SK-N-SH treated with all-trans-retinoic acid at 6 μM for 48 hours (cell line): ENCODE results near the gene SNTB2.

Experiments
- ATAC-seq: fragments of 200-7000 bp; cut with Tn5 transposase; 3 replicates; pipeline ENCODE4 v1.9.1; 2020; ENCODE audit warnings: mild to moderate bottlenecking, moderate library complexity
- ARNTL ChIP-seq: fragments of 450-650 bp; formaldehyde crosslinking; IDR thresholded peaks from 2 replicates; pipeline ENCODE4 v1.5.0; 2020; ENCODE audit warnings: low read depth, mild to moderate bottlenecking, moderate library complexity, borderline replicate concordance
- BACH2 ChIP-seq: fragments of 250-450 bp; sonication (Bioruptor Pico); IDR thresholded peaks from 2 replicates; pipeline ENCODE4 v1.9.0; 2021; ENCODE audit warnings: mild to moderate bottlenecking, borderline replicate concordance
- CSDC2 ChIP-seq: fragments of 250-450 bp; sonication (Bioruptor Pico); IDR thresholded peaks from 2 replicates; pipeline ENCODE4 v1.5.0; 2020; ENCODE audit warnings: mild to moderate bottlenecking, moderate library complexity
- ESRRG ChIP-seq: fragments of 250-450 bp; sonication (Bioruptor Pico); IDR thresholded peaks from 2 replicates; pipeline ENCODE4 v1.6.1; 2021; ENCODE audit warnings: mild to moderate bottlenecking
- ISL1 ChIP-seq: fragments of 250-450 bp; sonication (Bioruptor Pico); IDR thresholded peaks from 2 replicates; pipeline ENCODE4 v2.1.2; 2022; ENCODE audit warnings: mild to moderate bottlenecking, moderate library complexity
- OSR1 ChIP-seq: fragments of 250-450 bp; sonication (Bioruptor Pico); IDR thresholded peaks from 2 replicates; pipeline ENCODE4 v1.8.0; 2022; ENCODE audit warnings: moderate library complexity, mild to moderate bottlenecking, inconsistent platforms
- PPARA ChIP-seq: fragments of 250-450 bp; sonication (Bioruptor Pico); IDR thresholded peaks from 2 replicates; pipeline ENCODE4 v1.5.0; 2020; ENCODE audit warnings: mild to moderate bottlenecking, borderline replicate concordance
- RARB ChIP-seq: fragments of 250-450 bp; sonication (Bioruptor Pico); IDR thresholded peaks from 2 replicates; pipeline ENCODE4 v1.8.0; 2021; ENCODE audit warnings: mild to moderate bottlenecking, moderate library complexity
- SNAI2 ChIP-seq: fragments of 250-450 bp; sonication (Bioruptor Pico); IDR thresholded peaks from 2 replicates; pipeline ENCODE4 v1.5.0; 2020; ENCODE audit warnings: mild to moderate bottlenecking, moderate library complexity
- TCF4 ChIP-seq: fragments of 250-450 bp; sonication (Bioruptor Pico); IDR thresholded peaks from 2 replicates; pipeline ENCODE4 v1.8.0; 2021; ENCODE audit warnings: mild to moderate bottlenecking, moderate library complexity, borderline replicate concordance
- TOX ChIP-seq: fragments of 250-450 bp; sonication (Bioruptor Pico); IDR thresholded peaks from 2 replicates; pipeline ENCODE4 v1.8.0; 2021; ENCODE audit warnings: mild to moderate bottlenecking, moderate library complexity, borderline replicate concordance
- ZC3H10 ChIP-seq: fragments of 250-450 bp; sonication (Bioruptor Pico); IDR thresholded peaks from 2 replicates; pipeline ENCODE4 v1.5.1; 2021; ENCODE audit warnings: mild to moderate bottlenecking, moderate library complexity
- ZFP3 ChIP-seq: fragments of 250-450 bp; sonication (Bioruptor Pico); IDR thresholded peaks from 2 replicates; pipeline ENCODE4 v1.5.0; 2020; ENCODE audit warnings: mild to moderate bottlenecking, moderate library complexity
- ZFP30 ChIP-seq: fragments of 450-650 bp; formaldehyde crosslinking; IDR thresholded peaks from 2 replicates; pipeline ENCODE4 v1.5.0; 2022; ENCODE audit warnings: mild to moderate bottlenecking, moderate library complexity
- ZNF565 ChIP-seq: fragments of 450-650 bp; formaldehyde crosslinking; conservative IDR thresholded peaks from 2 replicates; pipeline ENCODE4 v1.5.0; 2020; ENCODE audit warnings: low read depth, mild to moderate bottlenecking, moderate library complexity
- ZNF70 ChIP-seq: fragments of 450-650 bp; formaldehyde crosslinking; IDR thresholded peaks from 2 replicates; pipeline ENCODE4 v1.5.0; 2020; ENCODE audit warnings: mild to moderate bottlenecking, moderate library complexity
- ZNF8 ChIP-seq: fragments of 450-650 bp; formaldehyde crosslinking; IDR thresholded peaks from 2 replicates; pipeline ENCODE4 v1.5.0; 2020; ENCODE audit warnings: mild to moderate bottlenecking, moderate library complexity
- TF ChIP-seq, protein P1 (sequence below): fragments of 250-450 bp; sonication (Bioruptor Pico); IDR thresholded peaks from 2 replicates; pipeline ENCODE4 v1.5.1; 2020; ENCODE audit warnings: low read depth, mild to moderate bottlenecking, moderate library complexity
- TF ChIP-seq, protein P2 (sequence below): fragments of 250-450 bp; sonication (Bioruptor Pico); IDR thresholded peaks from 2 replicates; pipeline ENCODE4 v1.5.0; 2020; ENCODE audit warnings: mild to moderate bottlenecking, moderate library complexity
- TF ChIP-seq, protein P3 (sequence below): fragments of 250-450 bp; sonication (Bioruptor Pico); IDR thresholded peaks from 2 replicates; pipeline ENCODE4 v1.8.0; 2021; ENCODE audit warnings: low read depth, mild to moderate bottlenecking, moderate library complexity, borderline replicate concordance
- TF ChIP-seq, protein P4 (sequence below): fragments of 250-450 bp; sonication (Bioruptor Pico); IDR thresholded peaks from 2 replicates; pipeline ENCODE4 v1.5.1; 2021; ENCODE audit warnings: mild to moderate bottlenecking, moderate library complexity
- TF ChIP-seq, protein P5 (sequence below): fragments of 250-450 bp; sonication (Bioruptor Pico); IDR thresholded peaks from 2 replicates; pipeline ENCODE4 v1.8.0; 2020; ENCODE audit warnings: mild to moderate bottlenecking, moderate library complexity, borderline replicate concordance

SNTB2 gene

DNA sequence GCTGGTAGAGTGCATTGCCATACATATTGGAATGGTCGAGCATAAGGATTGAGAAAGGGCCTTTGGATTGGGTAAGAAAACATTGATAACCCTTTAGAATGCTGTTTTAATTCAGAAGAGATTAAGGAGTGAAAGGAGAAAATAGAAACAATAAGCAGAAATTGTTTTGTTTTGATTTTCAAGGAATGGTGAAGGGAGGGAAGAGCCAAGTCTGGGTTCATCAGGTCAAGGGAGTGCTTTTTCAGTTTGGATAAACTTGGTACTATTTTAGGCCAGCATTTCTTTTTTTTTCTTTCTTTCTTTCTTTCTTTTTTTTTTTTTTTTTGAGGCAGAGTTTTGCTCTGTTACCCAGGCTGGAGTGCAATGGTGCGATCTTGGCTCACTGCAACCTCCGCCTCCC, 50.3 kb downstream of the SNTB2 start:
- TF ChIP-seq PPARA (CRISPR knock-in tag) (no peak), RARB (CRISPR knock-in tag) (no peak), ZFP3 (CRISPR knock-in tag) (no peak), TOX (CRISPR knock-in tag) (no peak), ARNTL (CRISPR knock-in tag) (no peak), TCF4 (no peak)
- ATAC-seq: no peak

DNA sequence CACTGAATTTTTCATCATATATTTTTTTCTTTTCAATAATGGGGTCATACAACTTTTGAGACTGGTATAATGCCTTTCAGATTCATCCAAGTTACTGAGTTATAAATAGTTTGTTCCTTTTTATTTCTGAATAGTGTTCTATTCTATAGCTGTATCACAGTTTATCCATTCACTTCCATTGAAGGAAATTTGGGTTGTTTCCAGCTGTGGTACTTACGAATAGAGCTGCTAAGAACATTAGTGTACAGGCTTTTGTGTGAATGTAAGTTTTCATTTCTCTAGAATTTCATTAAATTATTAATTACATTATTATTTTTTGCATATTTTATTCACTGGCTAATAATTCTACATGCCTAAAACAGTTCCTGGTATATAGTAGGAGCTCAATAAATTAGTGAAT, 52.9 kb downstream of the SNTB2 start:
- no peak for ATAC-seq
- TF ChIP-seq BACH2 (CRISPR knock-in tag): no peak
- no peak for TF ChIP-seq ZFP3 (CRISPR knock-in tag)
- no peak for TF ChIP-seq TCF4
- TF ChIP-seq, protein P1, sequence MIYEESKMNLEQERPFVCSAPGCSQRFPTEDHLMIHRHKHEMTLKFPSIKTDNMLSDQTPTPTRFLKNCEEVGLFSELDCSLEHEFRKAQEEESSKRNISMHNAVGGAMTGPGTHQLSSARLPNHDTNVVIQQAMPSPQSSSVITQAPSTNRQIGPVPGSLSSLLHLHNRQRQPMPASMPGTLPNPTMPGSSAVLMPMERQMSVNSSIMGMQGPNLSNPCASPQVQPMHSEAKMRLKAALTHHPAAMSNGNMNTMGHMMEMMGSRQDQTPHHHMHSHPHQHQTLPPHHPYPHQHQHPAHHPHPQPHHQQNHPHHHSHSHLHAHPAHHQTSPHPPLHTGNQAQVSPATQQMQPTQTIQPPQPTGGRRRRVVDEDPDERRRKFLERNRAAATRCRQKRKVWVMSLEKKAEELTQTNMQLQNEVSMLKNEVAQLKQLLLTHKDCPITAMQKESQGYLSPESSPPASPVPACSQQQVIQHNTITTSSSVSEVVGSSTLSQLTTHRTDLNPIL (CRISPR knock-in tag): no peak
- no peak for TF ChIP-seq TOX (CRISPR knock-in tag)
- TF ChIP-seq, protein P2, sequence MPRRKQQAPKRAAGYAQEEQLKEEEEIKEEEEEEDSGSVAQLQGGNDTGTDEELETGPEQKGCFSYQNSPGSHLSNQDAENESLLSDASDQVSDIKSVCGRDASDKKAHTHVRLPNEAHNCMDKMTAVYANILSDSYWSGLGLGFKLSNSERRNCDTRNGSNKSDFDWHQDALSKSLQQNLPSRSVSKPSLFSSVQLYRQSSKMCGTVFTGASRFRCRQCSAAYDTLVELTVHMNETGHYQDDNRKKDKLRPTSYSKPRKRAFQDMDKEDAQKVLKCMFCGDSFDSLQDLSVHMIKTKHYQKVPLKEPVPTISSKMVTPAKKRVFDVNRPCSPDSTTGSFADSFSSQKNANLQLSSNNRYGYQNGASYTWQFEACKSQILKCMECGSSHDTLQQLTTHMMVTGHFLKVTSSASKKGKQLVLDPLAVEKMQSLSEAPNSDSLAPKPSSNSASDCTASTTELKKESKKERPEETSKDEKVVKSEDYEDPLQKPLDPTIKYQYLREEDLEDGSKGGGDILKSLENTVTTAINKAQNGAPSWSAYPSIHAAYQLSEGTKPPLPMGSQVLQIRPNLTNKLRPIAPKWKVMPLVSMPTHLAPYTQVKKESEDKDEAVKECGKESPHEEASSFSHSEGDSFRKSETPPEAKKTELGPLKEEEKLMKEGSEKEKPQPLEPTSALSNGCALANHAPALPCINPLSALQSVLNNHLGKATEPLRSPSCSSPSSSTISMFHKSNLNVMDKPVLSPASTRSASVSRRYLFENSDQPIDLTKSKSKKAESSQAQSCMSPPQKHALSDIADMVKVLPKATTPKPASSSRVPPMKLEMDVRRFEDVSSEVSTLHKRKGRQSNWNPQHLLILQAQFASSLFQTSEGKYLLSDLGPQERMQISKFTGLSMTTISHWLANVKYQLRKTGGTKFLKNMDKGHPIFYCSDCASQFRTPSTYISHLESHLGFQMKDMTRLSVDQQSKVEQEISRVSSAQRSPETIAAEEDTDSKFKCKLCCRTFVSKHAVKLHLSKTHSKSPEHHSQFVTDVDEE: no peak
- no peak for TF ChIP-seq ZNF70 (CRISPR knock-in tag)
- TF ChIP-seq ARNTL (CRISPR knock-in tag): no peak
- no peak for TF ChIP-seq PPARA (CRISPR knock-in tag)
- TF ChIP-seq, protein P3, sequence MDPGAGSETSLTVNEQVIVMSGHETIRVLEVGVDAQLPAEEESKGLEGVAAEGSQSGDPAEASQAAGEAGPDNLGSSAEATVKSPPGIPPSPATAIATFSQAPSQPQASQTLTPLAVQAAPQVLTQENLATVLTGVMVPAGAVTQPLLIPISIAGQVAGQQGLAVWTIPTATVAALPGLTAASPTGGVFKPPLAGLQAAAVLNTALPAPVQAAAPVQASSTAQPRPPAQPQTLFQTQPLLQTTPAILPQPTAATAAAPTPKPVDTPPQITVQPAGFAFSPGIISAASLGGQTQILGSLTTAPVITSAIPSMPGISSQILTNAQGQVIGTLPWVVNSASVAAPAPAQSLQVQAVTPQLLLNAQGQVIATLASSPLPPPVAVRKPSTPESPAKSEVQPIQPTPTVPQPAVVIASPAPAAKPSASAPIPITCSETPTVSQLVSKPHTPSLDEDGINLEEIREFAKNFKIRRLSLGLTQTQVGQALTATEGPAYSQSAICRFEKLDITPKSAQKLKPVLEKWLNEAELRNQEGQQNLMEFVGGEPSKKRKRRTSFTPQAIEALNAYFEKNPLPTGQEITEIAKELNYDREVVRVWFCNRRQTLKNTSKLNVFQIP (CRISPR knock-in tag): no peak
- TF ChIP-seq, protein P4, sequence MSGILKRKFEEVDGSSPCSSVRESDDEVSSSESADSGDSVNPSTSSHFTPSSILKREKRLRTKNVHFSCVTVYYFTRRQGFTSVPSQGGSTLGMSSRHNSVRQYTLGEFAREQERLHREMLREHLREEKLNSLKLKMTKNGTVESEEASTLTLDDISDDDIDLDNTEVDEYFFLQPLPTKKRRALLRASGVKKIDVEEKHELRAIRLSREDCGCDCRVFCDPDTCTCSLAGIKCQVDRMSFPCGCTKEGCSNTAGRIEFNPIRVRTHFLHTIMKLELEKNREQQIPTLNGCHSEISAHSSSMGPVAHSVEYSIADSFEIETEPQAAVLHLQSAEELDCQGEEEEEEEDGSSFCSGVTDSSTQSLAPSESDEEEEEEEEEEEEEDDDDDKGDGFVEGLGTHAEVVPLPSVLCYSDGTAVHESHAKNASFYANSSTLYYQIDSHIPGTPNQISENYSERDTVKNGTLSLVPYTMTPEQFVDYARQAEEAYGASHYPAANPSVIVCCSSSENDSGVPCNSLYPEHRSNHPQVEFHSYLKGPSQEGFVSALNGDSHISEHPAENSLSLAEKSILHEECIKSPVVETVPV: no peak
- no peak for TF ChIP-seq OSR1
- TF ChIP-seq CSDC2 (CRISPR knock-in tag): no peak
- TF ChIP-seq ZC3H10 (CRISPR knock-in tag): no peak
- TF ChIP-seq ZNF565 (CRISPR knock-in tag): no peak
- no peak for TF ChIP-seq ESRRG (CRISPR knock-in tag)
- TF ChIP-seq ZFP30 (CRISPR knock-in tag): no peak
- TF ChIP-seq ZNF8 (CRISPR knock-in tag): no peak

DNA sequence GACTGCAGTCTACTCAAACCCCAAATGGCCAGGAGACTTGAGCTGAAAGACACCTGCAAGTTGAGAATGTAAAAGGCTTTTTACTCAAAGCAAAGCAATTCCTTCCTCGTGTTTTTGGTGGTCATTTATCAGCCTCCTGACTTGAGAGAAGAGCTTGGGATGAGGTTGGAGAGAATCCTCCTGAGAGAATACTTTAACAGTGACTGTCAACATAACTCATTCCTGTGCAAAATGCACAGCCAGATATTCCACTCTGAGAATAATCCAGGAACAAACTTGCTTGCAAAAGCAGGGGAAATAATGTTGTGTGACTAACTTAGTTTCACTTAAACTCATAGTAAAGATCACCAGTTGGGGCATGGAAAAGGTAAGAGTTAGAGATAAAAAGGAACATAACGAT, 53.4 kb downstream of the SNTB2 start:
- ATAC-seq: no peak
- TF ChIP-seq RARB (CRISPR knock-in tag) (no peak), ZFP3 (CRISPR knock-in tag) (no peak), SNAI2 (CRISPR knock-in tag) (no peak), TOX (CRISPR knock-in tag) (no peak), ZNF565 (CRISPR knock-in tag) (no peak), CSDC2 (CRISPR knock-in tag) (no peak), TCF4 (no peak), ARNTL (CRISPR knock-in tag) (no peak), ZC3H10 (CRISPR knock-in tag) (no peak), ISL1 (CRISPR knock-in tag) (no peak), ZNF8 (CRISPR knock-in tag) (no peak)
- TF ChIP-seq, protein P5, sequence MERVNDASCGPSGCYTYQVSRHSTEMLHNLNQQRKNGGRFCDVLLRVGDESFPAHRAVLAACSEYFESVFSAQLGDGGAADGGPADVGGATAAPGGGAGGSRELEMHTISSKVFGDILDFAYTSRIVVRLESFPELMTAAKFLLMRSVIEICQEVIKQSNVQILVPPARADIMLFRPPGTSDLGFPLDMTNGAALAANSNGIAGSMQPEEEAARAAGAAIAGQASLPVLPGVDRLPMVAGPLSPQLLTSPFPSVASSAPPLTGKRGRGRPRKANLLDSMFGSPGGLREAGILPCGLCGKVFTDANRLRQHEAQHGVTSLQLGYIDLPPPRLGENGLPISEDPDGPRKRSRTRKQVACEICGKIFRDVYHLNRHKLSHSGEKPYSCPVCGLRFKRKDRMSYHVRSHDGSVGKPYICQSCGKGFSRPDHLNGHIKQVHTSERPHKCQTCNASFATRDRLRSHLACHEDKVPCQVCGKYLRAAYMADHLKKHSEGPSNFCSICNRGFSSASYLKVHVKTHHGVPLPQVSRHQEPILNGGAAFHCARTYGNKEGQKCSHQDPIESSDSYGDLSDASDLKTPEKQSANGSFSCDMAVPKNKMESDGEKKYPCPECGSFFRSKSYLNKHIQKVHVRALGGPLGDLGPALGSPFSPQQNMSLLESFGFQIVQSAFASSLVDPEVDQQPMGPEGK: no peak
- TF ChIP-seq, protein P1 (CRISPR knock-in tag): no peak
- TF ChIP-seq, protein P3 (CRISPR knock-in tag): no peak
